GM21737 (cell line): ENCODE measurements around the gene SLC22A23.

Experiments
- ATAC-seq: cut with Tn5 transposase; IDR thresholded peaks from one replicate; pipeline ENCODE4 v1.9.1; 2021; ENCODE audit warnings: mild to moderate bottlenecking, moderate library complexity; ENCODE audit not compliant: unreplicated experiment

Gene SLC22A23

GRCh38 chr6:3372912-3373554, 83.8 kb downstream of the SLC22A23 start:
- ATAC-seq = no peak

- ATAC-seq = no peak
Observed at GRCh38 chr6:3372184-3372846, 84.5 kb downstream of the SLC22A23 start.

GRCh38 chr6:3371222-3371949, 85.5 kb downstream of the SLC22A23 start:
- no peak for ATAC-seq

- no peak for ATAC-seq
Observed at GRCh38 chr6:3370361-3371221, 86.3 kb downstream of the SLC22A23 start.

GRCh38 chr6:3369985-3370360, 86.9 kb downstream of the SLC22A23 start:
- ATAC-seq = no peak

GRCh38 chr6:3368685-3369084, 88.2 kb downstream of the SLC22A23 start:
- ATAC-seq = no peak

GRCh38 chr6:3367630-3368029, 89.2 kb downstream of the SLC22A23 start:
- no peak for ATAC-seq

- no peak for ATAC-seq
Observed at GRCh38 chr6:3366596-3367413, 90.0 kb downstream of the SLC22A23 start.

- ATAC-seq = no peak
Observed at GRCh38 chr6:3364391-3364790, 92.5 kb downstream of the SLC22A23 start.

GRCh38 chr6:3363296-3364025, 93.4 kb downstream of the SLC22A23 start:
- ATAC-seq = no peak

- no peak for ATAC-seq
Observed at GRCh38 chr6:3361312-3362037, 95.4 kb downstream of the SLC22A23 start.

GRCh38 chr6:3360727-3361045, 96.2 kb downstream of the SLC22A23 start:
- ATAC-seq = no peak

- no peak for ATAC-seq
Observed at GRCh38 chr6:3359973-3360726, 96.7 kb downstream of the SLC22A23 start.

GRCh38 chr6:3359101-3359752, 97.6 kb downstream of the SLC22A23 start:
- no peak for ATAC-seq

- ATAC-seq = no peak
Observed at GRCh38 chr6:3358413-3359100, 98.3 kb downstream of the SLC22A23 start.

- no peak for ATAC-seq
Observed at GRCh38 chr6:3357678-3358077, 99.2 kb downstream of the SLC22A23 start.

GRCh38 chr6:3356824-3357420, 99.9 kb downstream of the SLC22A23 start:
- ATAC-seq = no peak
